Measurements from ENCODE around the gene CEP162.
"Not testable (repeated sequence)": the region's sequence is repeated elsewhere in the genome, so short reads cannot be mapped to it uniquely, and the experiment has no call there.

Gene CEP162

DNA sequence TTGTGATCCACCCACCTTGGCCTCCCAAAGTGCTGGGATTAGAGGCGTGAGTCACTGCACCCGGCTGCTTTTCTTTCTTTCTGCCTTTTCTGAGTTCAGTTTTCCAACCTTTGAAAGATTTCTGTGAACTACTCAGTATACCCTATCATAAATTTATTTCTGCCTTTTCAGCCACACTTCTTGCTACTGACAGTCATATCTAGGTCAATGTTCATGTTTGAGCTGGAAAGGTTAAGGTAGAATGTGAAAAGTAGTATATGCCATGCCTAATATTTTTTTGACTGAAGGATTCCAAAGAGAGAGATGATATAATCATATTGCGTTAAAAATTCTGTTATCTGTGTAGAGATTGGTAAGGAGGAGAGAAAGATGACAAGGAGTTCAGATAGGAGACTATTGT lies 25.9 kb upstream of the CEP162 start:
- no peak for TF ChIP-seq ZFX (IDR thresholded peaks at IDR 0.05; ENCODE audit: borderline replicate concordance)
- TF ChIP-seq, protein P1, sequence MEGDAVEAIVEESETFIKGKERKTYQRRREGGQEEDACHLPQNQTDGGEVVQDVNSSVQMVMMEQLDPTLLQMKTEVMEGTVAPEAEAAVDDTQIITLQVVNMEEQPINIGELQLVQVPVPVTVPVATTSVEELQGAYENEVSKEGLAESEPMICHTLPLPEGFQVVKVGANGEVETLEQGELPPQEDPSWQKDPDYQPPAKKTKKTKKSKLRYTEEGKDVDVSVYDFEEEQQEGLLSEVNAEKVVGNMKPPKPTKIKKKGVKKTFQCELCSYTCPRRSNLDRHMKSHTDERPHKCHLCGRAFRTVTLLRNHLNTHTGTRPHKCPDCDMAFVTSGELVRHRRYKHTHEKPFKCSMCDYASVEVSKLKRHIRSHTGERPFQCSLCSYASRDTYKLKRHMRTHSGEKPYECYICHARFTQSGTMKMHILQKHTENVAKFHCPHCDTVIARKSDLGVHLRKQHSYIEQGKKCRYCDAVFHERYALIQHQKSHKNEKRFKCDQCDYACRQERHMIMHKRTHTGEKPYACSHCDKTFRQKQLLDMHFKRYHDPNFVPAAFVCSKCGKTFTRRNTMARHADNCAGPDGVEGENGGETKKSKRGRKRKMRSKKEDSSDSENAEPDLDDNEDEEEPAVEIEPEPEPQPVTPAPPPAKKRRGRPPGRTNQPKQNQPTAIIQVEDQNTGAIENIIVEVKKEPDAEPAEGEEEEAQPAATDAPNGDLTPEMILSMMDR (IDR thresholded peaks at IDR 0.05) = no peak
- H3K27ac ChIP-seq = no peak overlapping the region

DNA sequence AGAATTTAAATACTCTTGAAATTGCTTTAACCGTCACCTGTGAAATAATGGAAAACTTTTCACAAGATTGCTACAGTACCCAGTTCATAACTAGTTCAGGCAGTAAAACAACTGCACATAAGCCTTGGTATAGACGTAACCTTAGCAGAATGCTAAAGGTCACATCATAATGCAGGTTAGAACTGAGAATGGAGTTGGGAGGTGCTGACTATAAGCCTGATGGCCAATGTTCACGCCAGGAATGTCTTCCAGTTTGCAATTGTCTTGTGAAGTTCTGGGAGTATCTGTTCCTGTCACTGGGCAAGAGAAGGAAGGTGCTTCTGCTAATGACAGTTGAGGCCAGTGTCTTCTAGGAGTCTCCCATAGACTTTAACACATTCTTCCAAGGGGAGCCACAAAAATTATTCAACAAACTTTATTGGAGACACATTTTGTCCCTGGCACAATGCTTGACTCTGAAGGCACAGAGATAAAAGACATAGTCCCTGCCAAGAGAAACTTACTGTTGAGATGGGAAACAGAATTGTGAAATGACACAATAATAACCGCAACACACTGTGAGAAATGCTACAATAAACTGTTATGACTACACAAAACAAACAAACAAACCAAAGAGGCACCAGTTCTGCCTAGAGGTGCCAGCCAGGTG lies 24.6 kb upstream of the CEP162 start:
- TF ChIP-seq, protein P1 (IDR thresholded peaks at IDR 0.05) = no peak
- no peak for TF ChIP-seq ZFX (IDR thresholded peaks at IDR 0.05; ENCODE audit: borderline replicate concordance)
- H3K27ac ChIP-seq = no peak overlapping the region

DNA sequence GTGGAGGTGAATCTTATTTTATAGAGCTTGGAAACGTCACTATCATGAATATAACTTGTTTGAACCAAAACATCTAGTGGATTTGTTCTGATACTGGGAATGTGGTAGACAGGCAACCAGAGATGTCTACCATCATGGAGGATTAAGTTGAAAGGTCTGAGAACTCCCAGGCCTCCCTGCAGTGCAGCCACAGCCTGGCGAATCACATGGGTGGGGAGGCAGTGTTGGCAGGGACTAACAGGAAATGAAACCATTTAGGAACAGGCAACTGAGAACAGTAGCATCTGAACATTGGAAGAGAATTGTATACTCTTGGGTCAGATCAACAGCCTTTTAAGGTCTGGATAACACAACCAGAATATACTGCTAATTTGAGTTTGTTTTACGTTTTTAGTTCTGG lies 22.3 kb upstream of the CEP162 start:
- no peak overlapping the region for H3K27ac ChIP-seq
- TF ChIP-seq, protein P1 (IDR thresholded peaks at IDR 0.05) = no peak
- no peak for TF ChIP-seq ZFX (IDR thresholded peaks at IDR 0.05; ENCODE audit: borderline replicate concordance)

DNA sequence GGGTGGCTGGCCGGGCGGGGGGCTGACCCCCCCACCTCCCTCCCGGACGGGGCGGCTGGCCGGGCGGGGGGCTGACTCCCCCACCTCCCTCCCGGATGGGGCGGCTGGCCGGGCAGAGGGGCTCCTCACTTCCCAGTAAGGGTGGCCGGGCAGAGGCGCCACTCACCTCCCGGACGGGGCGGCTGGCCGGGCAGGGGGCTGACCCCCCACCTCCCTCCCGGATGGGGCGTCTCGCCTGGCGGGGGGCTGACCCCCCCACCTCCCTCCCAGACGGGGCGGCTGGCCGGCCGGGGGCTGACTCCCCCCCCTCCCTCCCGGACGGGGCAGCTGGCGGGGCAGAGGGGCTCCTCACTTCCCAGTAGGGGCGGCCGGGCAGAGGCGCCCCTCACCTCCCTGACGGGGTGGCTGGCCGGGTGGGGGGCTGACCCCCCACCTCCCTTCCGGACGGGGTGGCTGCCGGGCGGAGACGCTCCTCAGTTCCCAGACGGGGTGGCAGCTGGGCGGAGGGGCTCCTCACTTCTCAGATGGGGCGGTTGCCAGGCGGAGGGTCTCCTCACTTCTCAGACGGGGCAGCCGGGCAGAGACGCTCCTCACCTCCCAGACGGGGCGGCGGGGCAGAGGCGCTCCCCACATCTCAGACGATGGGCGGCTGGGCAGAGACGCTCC lies 17.1 kb upstream of the CEP162 start:
- not testable (repeated sequence) for H3K27ac ChIP-seq

DNA sequence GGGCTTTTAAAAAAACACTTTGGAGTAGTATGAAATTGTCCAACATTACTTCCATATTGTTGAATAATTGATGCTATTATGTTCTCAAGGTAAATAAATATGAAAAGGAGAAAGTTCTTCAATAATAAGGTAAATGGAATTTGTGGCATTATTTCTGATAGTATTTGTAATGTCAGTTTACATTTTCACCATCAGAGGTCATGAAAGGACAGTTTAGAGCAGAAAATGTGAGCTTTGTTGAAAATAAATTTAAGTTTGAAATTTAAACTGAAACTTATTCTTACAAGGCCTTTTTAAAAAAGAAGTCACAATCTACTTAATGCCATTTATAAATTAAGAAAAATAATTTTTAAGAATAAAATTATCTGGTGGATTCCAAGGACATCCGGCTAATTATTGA lies 15.8 kb upstream of the CEP162 start:
- H3K27ac ChIP-seq = no peak overlapping the region
- TF ChIP-seq, protein P1 (IDR thresholded peaks at IDR 0.05) = peak; percentile 22; the same call in 1 of the 2 replicates
- no peak for TF ChIP-seq ZFX (IDR thresholded peaks at IDR 0.05; ENCODE audit: borderline replicate concordance)

DNA sequence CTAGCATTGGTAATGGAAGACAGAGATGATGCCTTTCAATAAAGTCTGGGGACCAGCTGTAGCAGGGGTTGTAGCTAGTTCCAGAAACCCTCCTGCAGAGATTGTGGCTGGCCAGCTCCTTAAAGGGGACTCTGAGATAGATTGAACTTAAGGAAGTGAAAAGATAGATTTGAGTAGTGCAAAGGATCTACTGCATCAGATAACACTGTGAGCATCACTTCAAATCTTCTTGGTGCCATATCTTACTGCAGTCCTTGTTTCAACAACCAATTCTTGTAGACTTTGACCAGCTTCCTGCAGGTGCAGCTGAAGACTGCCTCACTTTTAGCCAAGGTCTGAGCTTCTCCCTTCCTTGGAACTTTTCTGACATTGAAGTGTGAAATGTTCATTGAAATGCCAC lies 14.8 kb upstream of the CEP162 start:
- TF ChIP-seq ZFX (IDR thresholded peaks at IDR 0.05; ENCODE audit: borderline replicate concordance) = no peak
- TF ChIP-seq, protein P1 (IDR thresholded peaks at IDR 0.05) = no peak
- no peak overlapping the region for H3K27ac ChIP-seq

DNA sequence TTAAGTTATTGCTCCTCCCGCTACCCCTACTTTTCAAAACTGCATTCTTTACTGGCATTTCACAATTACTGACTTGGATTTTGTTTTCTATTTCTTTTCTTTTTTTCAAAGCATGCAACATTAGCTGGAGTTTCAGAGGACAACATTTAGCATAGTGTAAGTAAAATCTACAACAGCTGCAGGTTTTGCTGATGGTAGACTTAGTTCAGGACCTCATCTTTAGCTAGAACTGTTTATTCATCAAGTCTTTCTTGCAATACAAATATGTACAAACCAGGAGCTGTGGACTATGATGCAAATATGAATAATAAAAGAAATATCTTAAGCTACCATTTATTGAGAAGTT lies 728 bp upstream of the CEP162 start:
- TF ChIP-seq ZFX (IDR thresholded peaks at IDR 0.05; ENCODE audit: borderline replicate concordance) = no peak
- TF ChIP-seq, protein P1 (IDR thresholded peaks at IDR 0.05) = peak; percentile 50

More for the DNA sequence above, 728 bp upstream of the CEP162 start:
- H3K27ac ChIP-seq = peak overlapping the region; percentile 59

Measured in 22Rv1 (cell line).